HG03457 (cell line): ENCODE results near the gene G3BP1.
"Not testable (repeated sequence)": the region's sequence is repeated elsewhere in the genome, so short reads cannot be mapped to it uniquely, and the experiment has no call there.

Source experiments
- ATAC-seq: cut with Tn5 transposase; IDR thresholded peaks from one replicate; pipeline ENCODE4 v1.9.1; 2021; ENCODE audit warnings: moderate number of reproducible peaks; ENCODE audit not compliant: unreplicated experiment

Gene G3BP1

GRCh38 chr5:151793358-151793757 lies 21.6 kb downstream of the G3BP1 start:
- no peak for ATAC-seq

DNA sequence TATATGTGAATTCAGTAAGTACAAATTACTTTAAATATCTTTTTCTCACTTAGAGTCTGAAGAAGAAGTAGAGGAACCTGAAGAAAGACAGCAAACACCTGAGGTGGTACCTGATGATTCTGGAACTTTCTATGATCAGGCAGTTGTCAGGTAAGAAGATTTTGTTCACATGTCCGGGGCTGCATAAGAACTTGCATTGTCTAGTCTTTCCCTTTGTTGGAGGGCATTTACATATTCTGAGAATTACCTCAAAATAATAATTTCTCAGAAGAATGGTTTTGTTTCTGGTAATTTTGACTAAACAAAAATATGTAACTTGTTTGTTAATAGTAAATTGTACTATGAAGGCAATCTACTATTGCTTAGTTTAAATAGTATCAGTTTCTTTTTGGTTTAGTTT lies 23.7 kb downstream of the G3BP1 start:
- no peak for ATAC-seq

DNA sequence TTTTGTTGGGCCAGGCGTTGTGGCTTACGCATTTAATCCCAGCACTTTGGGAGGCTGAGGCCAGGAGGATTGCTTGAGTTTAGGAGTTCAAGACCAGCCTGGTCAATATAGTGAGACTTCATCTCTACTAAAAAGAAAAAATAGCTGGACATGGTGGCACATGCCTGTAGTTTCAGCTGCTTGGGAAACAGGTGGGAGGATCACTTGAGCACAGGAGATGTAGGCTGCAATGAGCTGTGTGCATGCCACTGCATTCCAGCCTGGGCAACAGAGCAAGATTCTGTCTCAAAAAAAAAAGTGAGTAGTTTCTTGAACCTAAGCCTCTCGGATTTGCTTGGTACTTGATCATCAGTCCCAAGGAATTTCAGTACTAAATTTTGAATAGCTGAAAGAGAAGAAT lies 26.9 kb downstream of the G3BP1 start:
- no peak for ATAC-seq

GRCh38 chr5:151799407-151799806 lies 27.7 kb downstream of the G3BP1 start:
- ATAC-seq = no peak

DNA sequence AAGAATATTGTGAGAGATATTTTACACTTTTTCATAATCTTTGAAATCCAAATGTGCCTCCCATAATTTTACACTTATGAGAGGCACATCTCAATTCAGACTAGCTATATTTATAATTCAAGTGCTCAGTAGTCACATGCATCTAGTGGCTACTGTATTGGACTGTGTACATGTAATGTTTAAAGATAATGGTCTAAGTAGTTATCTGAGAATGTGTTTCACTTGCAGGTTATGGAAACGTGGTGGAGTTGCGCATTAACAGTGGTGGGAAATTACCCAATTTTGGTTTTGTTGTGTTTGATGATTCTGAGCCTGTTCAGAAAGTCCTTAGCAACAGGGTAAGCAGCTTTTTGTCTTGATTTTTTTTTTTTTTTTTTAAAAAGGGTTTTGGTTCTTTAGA lies 28.8 kb downstream of the G3BP1 start:
- ATAC-seq = no peak

- ATAC-seq = no peak
Observed at GRCh38 chr5:151805414-151806223, 33.9 kb downstream of the G3BP1 start.

- no peak for ATAC-seq
Observed at GRCh38 chr5:151808451-151809169, 36.9 kb downstream of the G3BP1 start.

DNA sequence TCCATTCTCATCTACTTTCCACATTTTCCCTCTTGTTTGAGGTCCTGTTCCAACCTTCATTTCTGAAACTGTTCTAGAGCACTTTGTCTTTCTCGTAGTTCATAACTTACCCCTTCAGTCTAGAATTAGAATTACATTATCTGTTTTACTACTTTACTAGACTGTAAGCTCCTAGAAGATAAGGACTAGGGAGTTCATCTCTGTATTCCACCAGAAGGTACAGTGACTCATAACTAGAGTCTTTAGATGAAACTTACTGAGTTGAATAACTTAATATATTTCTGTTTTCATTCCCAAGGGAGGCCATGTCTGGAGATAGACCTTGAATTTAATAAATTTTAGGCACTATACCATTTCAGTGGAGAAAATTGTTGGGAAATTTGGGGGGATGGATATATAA lies 38.7 kb downstream of the G3BP1 start:
- no peak for ATAC-seq

GRCh38 chr5:151810897-151811296 lies 39.1 kb downstream of the G3BP1 start:
- no peak for ATAC-seq

DNA sequence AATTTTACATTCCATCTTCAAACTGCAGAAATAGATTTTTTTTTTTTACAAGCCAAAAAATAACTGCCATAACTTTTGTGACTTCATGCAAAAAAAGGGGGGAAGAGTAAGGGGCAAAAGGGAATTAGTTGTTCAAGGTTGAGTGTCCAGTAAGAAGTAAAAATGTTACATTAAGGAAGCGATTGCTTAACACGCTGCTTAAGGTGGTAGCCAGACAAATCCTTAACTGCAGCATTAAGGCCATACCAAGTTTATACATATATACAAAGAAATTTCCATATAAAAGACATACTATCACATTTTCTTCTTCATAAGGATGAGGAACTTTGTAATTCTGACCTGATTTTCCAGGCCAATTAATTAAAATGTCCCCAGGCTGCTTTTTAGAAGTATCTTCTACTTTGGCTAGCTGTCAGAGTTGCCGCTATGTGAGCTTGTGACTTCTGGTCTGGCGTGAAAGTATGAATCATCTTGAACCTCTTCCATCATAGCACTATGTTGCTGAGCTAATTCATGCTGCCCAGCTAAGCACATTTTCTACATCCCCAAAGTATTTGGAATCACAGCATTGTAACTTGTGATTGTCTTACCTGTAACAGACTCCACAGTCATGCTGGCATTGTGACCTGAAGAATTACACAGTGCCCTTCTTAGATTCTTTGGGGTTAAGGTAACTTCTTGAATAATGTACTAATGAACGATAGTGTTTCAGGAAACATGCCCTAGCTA lies 40.0 kb downstream of the G3BP1 start:
- ATAC-seq = no peak

DNA sequence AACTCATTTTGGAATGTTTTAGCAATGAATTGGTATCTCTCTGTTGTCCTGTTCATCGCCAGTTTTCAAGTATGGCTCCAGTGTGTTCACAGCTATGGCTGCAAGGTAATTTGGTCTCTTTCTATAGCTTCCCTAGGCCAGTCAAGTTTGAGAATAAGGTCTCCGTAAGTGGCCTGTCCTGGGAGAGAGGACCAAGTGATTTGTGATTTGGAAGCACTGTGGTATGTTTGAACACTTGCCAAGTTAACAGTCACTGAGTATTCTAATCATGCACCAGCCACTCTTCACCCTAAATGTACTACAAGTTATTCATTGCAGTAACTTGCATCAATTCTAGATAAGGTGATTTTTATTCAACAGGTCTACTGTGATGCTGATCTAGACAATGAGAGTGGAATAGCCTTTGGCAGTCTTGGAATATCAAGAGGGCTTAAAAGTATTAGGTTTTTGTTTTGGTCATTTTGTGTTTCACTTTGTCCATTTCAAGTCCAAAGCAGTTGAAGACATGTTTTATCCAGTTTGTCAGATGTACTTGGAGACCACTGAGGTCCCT lies 41.1 kb downstream of the G3BP1 start:
- ATAC-seq = no peak

- ATAC-seq = no peak
Observed at GRCh38 chr5:151815051-151815450, 43.3 kb downstream of the G3BP1 start.

DNA sequence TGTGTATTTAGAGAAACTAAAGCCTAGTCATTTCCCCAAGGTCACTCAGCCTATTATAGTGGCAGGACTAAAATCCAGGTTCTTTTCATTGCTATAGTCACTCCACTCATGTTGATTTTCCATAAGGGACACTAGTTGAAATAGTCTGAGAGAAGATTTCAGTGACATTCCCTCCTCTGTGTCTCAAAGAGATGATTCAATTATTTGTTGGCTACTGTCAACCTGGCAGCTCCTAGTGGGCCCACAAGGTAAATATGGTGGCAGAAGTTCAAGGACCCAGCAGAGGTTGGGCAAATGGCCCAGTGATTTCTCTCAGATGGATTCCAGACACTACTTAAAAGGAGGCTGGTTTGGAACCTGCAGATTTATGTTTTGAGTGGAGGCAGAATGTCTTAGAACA lies 48.1 kb downstream of the G3BP1 start:
- no peak for ATAC-seq

DNA sequence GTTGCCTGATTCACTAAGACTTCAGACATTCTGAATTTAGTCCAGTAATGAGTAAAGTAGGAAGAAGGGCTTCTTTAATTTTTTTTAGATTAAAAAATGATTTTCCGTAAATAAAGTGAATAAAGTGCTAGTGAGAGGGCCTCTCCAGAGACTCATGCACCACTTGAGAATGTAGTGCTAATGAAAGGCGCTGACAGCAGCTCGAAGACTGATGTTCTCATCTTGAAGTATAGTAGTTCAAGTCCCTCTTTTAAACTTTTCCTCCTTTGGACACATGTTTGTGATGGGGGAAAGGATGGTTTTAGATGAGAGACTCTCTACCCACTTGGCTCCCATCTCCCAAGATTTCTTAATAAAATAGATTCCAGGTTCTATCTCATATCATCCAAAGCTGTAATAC lies 48.5 kb downstream of the G3BP1 start:
- no peak for ATAC-seq

GRCh38 chr5:151820903-151821302 lies 49.1 kb downstream of the G3BP1 start:
- no peak for ATAC-seq

DNA sequence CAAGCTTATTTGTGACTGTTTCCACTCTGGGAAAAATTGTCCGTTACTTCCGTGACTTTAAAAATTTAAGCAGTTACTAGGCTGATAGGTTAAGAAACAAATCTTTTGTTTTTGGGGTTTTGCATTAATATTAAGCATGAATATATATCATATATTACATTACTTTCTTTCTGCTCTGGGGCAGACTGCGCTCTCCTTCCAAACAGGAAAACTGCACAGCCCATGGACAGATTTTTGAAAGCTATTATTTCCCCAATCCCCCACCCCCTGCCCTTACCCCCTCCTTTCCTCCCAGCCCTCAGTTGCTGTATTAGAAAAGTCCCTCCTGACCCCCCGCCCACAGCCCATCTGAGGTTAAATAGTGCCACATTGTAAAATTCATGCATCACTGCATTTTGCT lies 50.4 kb downstream of the G3BP1 start:
- ATAC-seq = no peak

GRCh38 chr5:151825445-151825844 lies 53.7 kb downstream of the G3BP1 start:
- ATAC-seq = no peak

- ATAC-seq = no peak
Observed at GRCh38 chr5:151829370-151829769, 57.6 kb downstream of the G3BP1 start.

DNA sequence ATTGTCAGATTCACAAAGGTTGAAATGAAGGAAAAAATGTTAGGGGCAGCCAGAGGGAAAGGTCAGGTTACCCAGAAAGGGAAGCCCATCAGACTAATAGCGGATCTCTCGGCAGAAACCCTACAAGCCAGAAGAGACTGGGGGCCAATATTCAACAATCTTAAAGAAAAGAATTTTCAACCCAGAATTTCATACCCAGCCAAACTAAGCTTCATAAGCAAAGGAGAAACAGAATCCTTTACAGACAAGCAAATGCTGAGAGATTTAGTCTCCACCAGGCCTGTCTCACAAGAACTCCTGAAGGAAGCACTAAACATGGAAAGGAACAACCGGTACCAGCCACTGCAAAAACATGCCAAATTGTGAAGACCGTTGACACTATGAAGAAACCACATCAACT lies 61.1 kb downstream of the G3BP1 start:
- ATAC-seq = not testable (repeated sequence)

DNA sequence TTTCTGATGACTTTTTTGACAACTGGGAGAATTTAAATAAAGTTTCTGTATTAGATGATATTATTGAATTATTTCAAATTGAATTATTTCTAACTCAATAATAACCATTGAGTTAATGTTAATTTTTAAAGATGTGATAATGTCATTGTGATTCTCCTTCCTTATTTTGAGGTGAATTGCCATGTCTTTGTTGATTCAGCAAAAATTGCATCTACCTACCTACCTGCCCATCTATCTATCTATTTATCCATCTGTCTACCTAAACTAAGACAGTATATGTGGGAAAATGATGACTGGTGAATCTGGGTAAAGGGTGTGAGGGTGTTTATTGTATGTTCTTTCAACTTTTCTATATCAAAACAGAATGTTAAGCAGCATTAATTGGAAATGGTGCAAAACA lies 75.0 kb downstream of the G3BP1 start:
- no peak for ATAC-seq

DNA sequence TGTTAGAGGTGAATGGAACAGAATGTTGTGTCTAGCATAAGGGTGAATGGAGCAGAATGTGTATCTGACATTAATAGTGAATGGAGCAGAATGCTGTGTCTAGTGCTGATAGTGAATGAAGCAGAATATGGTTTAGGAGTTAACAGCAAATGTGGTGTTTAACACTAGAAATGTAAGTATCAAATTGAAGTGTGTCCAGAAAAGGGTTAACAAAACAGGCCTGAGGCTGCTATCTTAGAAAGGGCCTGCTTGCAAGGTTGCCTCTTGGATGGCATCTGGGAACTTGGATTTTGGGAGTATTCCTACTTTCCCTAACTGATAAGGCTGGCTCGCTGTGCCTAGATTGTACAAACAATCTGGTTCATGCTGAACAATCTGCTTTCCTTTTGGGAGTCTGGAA lies 76.1 kb downstream of the G3BP1 start:
- ATAC-seq = no peak

GRCh38 chr5:151855701-151856100 lies 83.9 kb downstream of the G3BP1 start:
- ATAC-seq = no peak
